Inflammatory macrophage treated with lipopolysaccharide for 1 hour (primary cell): Measurements from ENCODE around the gene SNTG2.
A peak's percentile ranks its signal among the peaks of the same experiment; 100 is the strongest.
"Not testable (repeated sequence)": the region's sequence is repeated elsewhere in the genome, so short reads cannot be mapped to it uniquely, and the experiment has no call there.

Experiments used
- DNase-seq, 2 donors: peaks; one replicate each; pipeline ENCODE4 v3.0.0-alpha.2; 2020 to 2022

The SNTG2 gene

GRCh38 chr2:1101982-1102590 lies 151.4 kb downstream of the SNTG2 start:
- DNase-seq = no peak

- no peak for DNase-seq
Measured at GRCh38 chr2:1104364-1104763, 153.7 kb downstream of the SNTG2 start.

GRCh38 chr2:1106344-1106743 lies 155.7 kb downstream of the SNTG2 start:
- not testable (repeated sequence) for DNase-seq

GRCh38 chr2:1115843-1116539 lies 165.3 kb downstream of the SNTG2 start:
- no peak for DNase-seq

GRCh38 chr2:1117569-1117968 lies 166.9 kb downstream of the SNTG2 start:
- DNase-seq = no peak

GRCh38 chr2:1125217-1125616 lies 174.6 kb downstream of the SNTG2 start:
- no peak for DNase-seq

GRCh38 chr2:1125633-1126370 lies 175.2 kb downstream of the SNTG2 start:
- DNase-seq = no peak

- no peak for DNase-seq
Measured at GRCh38 chr2:1129982-1130381, 179.3 kb downstream of the SNTG2 start.

- DNase-seq = no peak
Measured at GRCh38 chr2:1130922-1131321, 180.3 kb downstream of the SNTG2 start.

- DNase-seq = no peak
Measured at GRCh38 chr2:1132328-1132969, 181.8 kb downstream of the SNTG2 start.

GRCh38 chr2:1133896-1134295 lies 183.2 kb downstream of the SNTG2 start:
- DNase-seq = not testable (repeated sequence)

GRCh38 chr2:1134629-1135028 lies 184.0 kb downstream of the SNTG2 start:
- no peak for DNase-seq

- DNase-seq = no peak
Measured at GRCh38 chr2:1136067-1136466, 185.4 kb downstream of the SNTG2 start.

GRCh38 chr2:1136846-1137245 lies 186.2 kb downstream of the SNTG2 start:
- no peak for DNase-seq

GRCh38 chr2:1137264-1137663 lies 186.6 kb downstream of the SNTG2 start:
- DNase-seq = no peak

- no peak for DNase-seq
Measured at GRCh38 chr2:1137913-1138391, 187.3 kb downstream of the SNTG2 start.

GRCh38 chr2:1140389-1141003 lies 189.8 kb downstream of the SNTG2 start:
- peak in 1 of 2 donors; percentile 20 for DNase-seq

GRCh38 chr2:1141079-1141478 lies 190.4 kb downstream of the SNTG2 start:
- no peak for DNase-seq

- no peak for DNase-seq
Measured at GRCh38 chr2:1143129-1143528, 192.5 kb downstream of the SNTG2 start.

- DNase-seq = no peak
Measured at GRCh38 chr2:1147873-1148612, 197.4 kb downstream of the SNTG2 start.

- DNase-seq = no peak
Measured at GRCh38 chr2:1150724-1151511, 200.3 kb downstream of the SNTG2 start.
